Measurements from ENCODE around the gene GNAQ. TPM values are rescaled to one million over a fixed set of nuclear protein-coding genes. Genes with fewer than 3 reads are reported as not detected.
"Not testable (repeated sequence)": the region's sequence is repeated elsewhere in the genome, so short reads cannot be mapped to it uniquely, and the experiment has no call there.

The GNAQ gene
- total RNA-seq, 1 donor, result 43.8 TPM

DNA sequence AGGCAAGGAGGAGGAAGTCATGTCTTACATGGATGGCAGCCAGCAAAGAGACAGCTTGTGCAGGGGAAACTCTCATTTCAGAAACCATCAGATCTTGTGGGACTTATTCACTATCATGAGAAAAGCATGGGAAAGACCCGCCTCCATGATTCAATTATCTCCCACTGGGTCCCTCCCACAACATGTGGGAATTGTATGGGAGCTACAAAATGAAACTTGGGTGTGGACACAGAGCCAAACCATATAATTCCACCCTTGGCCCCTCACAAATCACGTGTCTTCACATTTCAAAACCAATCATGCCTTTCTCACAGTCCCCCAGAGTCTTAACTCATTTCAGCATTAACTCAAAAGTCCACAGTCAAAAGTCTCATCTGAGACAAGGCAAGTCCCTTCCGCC, 341.5 kb downstream of the GNAQ start:
- H3K9me3 ChIP-seq (ENCODE audit: low read depth, low read length); H3K4me1 ChIP-seq (ENCODE audit: insufficient read depth, low read length); H3K4me3 ChIP-seq (ENCODE audit: low read length); H3K27me3 ChIP-seq (ENCODE audit: insufficient read depth, low read length): not testable (repeated sequence)

- H3K4me3 ChIP-seq (ENCODE audit: low read length); H3K9me3 ChIP-seq (ENCODE audit: low read depth, low read length); H3K27me3 ChIP-seq (ENCODE audit: insufficient read depth, low read length); H3K4me1 ChIP-seq (ENCODE audit: insufficient read depth, low read length): not testable (repeated sequence)
Observed at GRCh38 chr9:77687737-77688136, 343.9 kb downstream of the GNAQ start.

DNA sequence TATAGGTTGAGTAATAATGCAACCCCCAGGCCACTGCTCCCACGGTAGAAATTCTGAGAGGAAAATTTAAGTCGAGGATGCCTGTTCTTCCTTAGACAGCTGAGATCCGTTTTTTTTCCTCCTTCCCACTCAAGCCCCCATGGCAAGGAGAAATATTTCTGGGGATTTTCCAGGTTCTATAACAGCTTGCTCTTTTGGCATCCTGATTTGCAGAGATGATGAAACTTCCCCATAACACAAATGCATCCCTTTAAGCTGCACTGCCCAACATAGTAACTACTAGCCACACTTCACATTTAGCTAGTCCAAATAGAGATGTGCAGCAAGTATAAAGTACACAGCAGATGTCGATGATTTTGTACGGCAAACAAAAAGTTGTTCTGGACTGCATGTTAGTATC, 351.0 kb downstream of the GNAQ start:
- H3K9me3 ChIP-seq (ENCODE audit: low read depth, low read length), result no peaks in the 10 kb centered on the region
- peaks cover 17% of the 10 kb centered on the region for H3K4me1 ChIP-seq (ENCODE audit: insufficient read depth, low read length)
- H3K27me3 ChIP-seq (ENCODE audit: insufficient read depth, low read length), result no peaks in the 10 kb centered on the region
- H3K4me3 ChIP-seq (ENCODE audit: low read length), result no peak overlapping the region

DNA sequence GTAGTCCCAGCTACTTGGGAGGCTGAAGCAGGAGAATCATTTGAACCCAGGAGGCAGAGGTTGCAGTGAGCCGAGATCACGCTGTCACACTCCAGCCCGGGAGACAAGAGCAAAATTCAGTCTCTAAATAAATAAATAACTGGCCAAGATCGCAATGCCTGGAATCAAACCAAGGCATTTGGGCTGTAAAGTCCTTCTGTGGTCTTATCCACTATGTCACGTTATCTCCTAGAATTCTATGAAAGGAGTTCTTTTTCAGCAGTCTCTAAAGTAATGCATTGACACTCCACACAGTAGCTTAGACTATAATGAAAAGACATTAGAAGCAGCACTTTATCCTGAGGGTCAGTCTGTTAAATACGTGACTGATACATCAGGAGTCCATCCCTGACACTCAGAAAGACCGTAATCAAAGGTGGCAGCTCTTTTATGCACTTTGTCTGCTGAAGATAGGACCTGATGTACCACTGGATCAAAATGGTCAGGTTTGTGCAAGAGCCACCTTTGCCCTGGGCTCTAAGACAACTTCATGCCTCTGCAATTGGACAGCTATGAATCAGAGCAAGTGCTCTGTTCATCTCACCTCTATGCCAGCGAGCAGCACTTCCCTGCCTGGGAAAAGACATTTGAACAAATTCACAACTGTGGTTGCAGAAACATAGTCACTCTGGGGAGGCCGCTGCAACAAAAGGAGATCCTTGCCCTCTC, 351.8 kb downstream of the GNAQ start:
- H3K4me3 ChIP-seq (ENCODE audit: low read length), result no peak overlapping the region
- peaks cover 17% of the 10 kb centered on the region for H3K4me1 ChIP-seq (ENCODE audit: insufficient read depth, low read length)
- no peaks in the 10 kb centered on the region for H3K27me3 ChIP-seq (ENCODE audit: insufficient read depth, low read length)
- no peaks in the 10 kb centered on the region for H3K9me3 ChIP-seq (ENCODE audit: low read depth, low read length)

DNA sequence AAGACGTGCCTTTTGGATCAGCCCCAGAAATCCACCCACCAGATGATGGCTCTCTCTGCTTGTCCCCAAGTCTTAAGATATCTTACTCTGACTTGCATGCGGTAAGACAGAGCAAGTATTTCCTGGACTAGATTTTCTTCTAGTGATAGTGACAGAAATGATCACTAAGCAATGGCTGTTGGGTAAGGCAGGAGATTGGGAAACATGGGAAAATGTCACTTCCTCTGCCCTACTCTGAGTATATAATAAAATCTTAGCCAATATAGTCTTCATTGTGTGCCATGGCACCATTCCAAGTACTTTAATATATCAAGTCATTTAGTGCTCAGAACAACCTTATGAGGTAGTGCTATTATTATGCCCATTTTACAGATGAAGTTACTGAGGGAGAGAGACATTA, 352.5 kb downstream of the GNAQ start:
- Histone ChIP-seq H3K27me3 (ENCODE audit: insufficient read depth, low read length) (no peaks in the 10 kb centered on the region), H3K4me1 (ENCODE audit: insufficient read depth, low read length) (peaks cover 17% of the 10 kb centered on the region), H3K4me3 (ENCODE audit: low read length) (no peak overlapping the region), H3K9me3 (ENCODE audit: low read depth, low read length) (no peaks in the 10 kb centered on the region)

GRCh38 chr9:77677957-77678535, 353.6 kb downstream of the GNAQ start:
- H3K27me3 ChIP-seq (ENCODE audit: insufficient read depth, low read length), result no peaks in the 10 kb centered on the region
- H3K9me3 ChIP-seq (ENCODE audit: low read depth, low read length), result no peaks in the 10 kb centered on the region
- peaks cover 17% of the 10 kb centered on the region for H3K4me1 ChIP-seq (ENCODE audit: insufficient read depth, low read length)
- H3K4me3 ChIP-seq (ENCODE audit: low read length), result no peak overlapping the region

DNA sequence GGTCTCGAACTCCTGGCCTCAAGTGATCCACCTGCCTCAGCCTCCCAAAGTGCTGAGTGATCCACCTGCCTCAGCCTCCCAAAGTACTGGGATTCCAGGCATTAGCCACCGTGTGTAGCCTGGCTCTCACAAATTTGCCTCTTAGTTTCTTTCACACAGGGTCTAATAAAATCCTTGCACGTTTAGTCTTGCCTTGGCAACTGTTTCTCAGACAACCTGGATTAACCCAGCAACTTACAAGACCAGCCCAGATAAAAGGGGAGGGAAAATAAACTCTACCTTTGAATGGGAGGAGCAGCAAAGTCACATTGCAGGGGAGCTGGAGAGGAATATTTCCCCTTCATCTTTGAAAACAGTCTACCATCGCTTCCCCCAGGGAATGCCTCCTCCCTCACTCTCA, 354.2 kb downstream of the GNAQ start:
- no peaks in the 10 kb centered on the region for H3K27me3 ChIP-seq (ENCODE audit: insufficient read depth, low read length)
- no peaks in the 10 kb centered on the region for H3K9me3 ChIP-seq (ENCODE audit: low read depth, low read length)
- no peak overlapping the region for H3K4me3 ChIP-seq (ENCODE audit: low read length)
- peaks cover 17% of the 10 kb centered on the region for H3K4me1 ChIP-seq (ENCODE audit: insufficient read depth, low read length)

DNA sequence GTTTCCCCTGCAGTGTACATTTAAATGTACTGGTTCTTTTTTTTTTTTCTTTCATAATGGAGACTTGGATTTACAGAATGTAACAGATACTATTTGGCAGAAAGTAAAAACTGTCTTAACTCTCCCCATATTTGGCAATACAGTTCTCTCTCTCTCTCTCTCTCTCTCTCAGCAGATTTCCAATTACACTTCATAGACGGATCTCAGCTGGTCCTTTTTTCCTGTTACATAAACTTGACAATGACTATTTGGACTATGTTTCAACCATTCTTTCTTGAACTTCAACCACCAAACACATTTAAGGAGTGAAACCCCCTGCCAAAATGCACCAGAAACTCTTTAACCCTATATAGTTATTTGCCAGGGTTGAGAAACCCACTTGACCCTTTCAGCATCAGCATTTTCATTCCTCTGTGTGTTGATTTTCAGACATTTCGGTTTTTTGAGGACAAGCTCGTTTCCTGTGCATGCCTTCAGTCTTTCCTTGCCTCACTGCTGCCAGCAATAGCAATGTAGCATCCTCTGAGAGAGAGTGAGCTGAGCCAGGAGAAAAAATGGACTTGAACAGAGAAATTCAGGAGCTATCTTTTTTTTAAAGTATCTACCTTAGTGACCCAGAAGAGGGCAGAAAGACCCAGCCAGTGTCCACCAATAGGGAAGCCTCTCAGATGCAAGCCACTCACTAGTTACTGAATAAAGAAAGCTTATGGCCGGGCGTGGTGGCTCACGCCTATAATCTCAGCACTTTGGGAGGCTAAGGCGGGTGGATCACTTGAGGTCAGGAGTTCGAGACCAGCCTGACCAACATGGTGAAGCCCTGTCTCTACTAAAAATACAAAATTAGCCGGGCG, 357.4 kb downstream of the GNAQ start:
- Histone ChIP-seq H3K9me3 (ENCODE audit: low read depth, low read length) (no peaks in the 10 kb centered on the region), H3K27me3 (ENCODE audit: insufficient read depth, low read length) (no peaks in the 10 kb centered on the region), H3K4me1 (ENCODE audit: insufficient read depth, low read length) (peaks cover 10% of the 10 kb centered on the region), H3K4me3 (ENCODE audit: low read length) (no peak overlapping the region)

DNA sequence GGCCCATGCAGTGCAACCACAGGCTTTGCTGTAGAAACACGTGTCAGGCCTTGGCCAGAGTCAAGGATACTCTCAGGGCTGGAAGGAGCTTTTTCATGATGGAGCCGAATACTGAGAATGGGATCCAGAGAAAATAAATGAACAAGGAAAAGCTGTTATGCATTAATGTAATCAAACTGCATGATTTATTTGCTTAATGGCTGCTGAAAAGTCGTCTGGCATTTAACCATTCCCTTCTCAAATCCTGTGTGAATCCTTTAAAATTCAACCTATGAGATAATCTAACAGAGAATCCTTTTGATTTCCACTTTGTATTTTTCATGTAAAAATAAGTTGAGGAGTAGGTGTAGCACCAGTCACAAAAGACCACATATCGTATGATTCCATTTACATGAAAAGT, 359.4 kb downstream of the GNAQ start:
- H3K4me1 ChIP-seq (ENCODE audit: insufficient read depth, low read length), result no peaks in the 10 kb centered on the region
- no peaks in the 10 kb centered on the region for H3K9me3 ChIP-seq (ENCODE audit: low read depth, low read length)
- no peaks in the 10 kb centered on the region for H3K27me3 ChIP-seq (ENCODE audit: insufficient read depth, low read length)
- no peak overlapping the region for H3K4me3 ChIP-seq (ENCODE audit: low read length)

DNA sequence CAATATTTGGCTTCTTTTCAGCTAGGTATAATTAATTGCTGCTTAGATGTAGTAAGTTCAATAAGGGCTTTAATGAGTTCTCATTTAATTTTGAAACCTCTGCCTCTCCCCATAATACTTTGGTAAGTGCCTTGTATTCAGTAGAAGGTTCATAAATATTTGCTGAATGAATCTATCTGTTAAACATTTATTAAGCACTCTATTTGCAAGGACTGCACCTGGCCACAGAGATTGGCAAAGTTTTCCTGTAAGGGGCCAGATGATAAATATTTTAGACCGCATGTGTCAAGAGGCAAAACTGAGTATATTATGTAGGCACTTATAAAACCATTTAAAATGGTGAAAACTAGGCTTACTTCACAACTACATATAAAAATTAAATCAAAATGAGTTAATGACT, 364.5 kb downstream of the GNAQ start:
- H3K27me3 ChIP-seq (ENCODE audit: insufficient read depth, low read length), result no peaks in the 10 kb centered on the region

More for the DNA sequence above, 364.5 kb downstream of the GNAQ start:
- Histone ChIP-seq H3K4me3 (ENCODE audit: low read length) (no peak overlapping the region), H3K9me3 (ENCODE audit: low read depth, low read length) (no peaks in the 10 kb centered on the region), H3K4me1 (ENCODE audit: insufficient read depth, low read length) (no peaks in the 10 kb centered on the region)

Other genes with a start within 250 kb of the GNAQ start
- 22.9 TPM for gene CEP78, start 204.3 kb upstream of the GNAQ start, total RNA-seq